ENCODE results near the gene SMS. TPM values are rescaled to one million over a fixed set of nuclear protein-coding genes. Genes with fewer than 3 reads are reported as not detected.

The SMS gene
- total RNA-seq, 1 donor from 2014 or later = 172 TPM

- H3K9me3 Mint-ChIP-seq = peaks cover 17% of the 10 kb centered on the region
- no peak for TF ChIP-seq CTCF (IDR thresholded peaks at IDR 0.05; ENCODE audit: unreplicated experiment)
- H3K4me1 Mint-ChIP-seq = peaks cover 5% of the 10 kb centered on the region
- no peaks in the 10 kb centered on the region for H3K27me3 Mint-ChIP-seq (ENCODE audit: low read depth)
- no peak overlapping the region for H3K4me3 Mint-ChIP-seq
- H3K27ac Mint-ChIP-seq = no peak overlapping the region
- H3K36me3 Mint-ChIP-seq = peaks cover 2% of the 10 kb centered on the region
- no peak for DNase-seq (ENCODE audit: low spot score in 2 of 2, unreplicated experiment in 2 of 2)
These were observed 27.5 kb upstream of the SMS start for GRCh38 chrX:21912989-21913388.

GRCh38 chrX:21926116-21926515 is 14.4 kb upstream of the SMS start:
- Mint-ChIP-seq H3K27ac (peak overlapping the region; percentile 93), H3K27me3 (ENCODE audit: low read depth) (no peaks in the 10 kb centered on the region), H3K9me3 (peaks cover 10% of the 10 kb centered on the region), H3K4me1 (peaks cover 14% of the 10 kb centered on the region), H3K36me3 (no peaks in the 10 kb centered on the region), H3K4me3 (peak overlapping the region; percentile 39)
- no peak for DNase-seq (ENCODE audit: low spot score in 2 of 2, unreplicated experiment in 2 of 2)
- no peak for TF ChIP-seq CTCF (IDR thresholded peaks at IDR 0.05; ENCODE audit: unreplicated experiment)

- no peak for TF ChIP-seq CTCF (IDR thresholded peaks at IDR 0.05; ENCODE audit: unreplicated experiment)
- peaks cover 17% of the 10 kb centered on the region for H3K4me1 Mint-ChIP-seq
- peaks cover 8% of the 10 kb centered on the region for H3K9me3 Mint-ChIP-seq
- DNase-seq (ENCODE audit: low spot score in 2 of 2, unreplicated experiment in 2 of 2) = no peak
- peak overlapping the region; percentile 24 for H3K4me3 Mint-ChIP-seq
- H3K36me3 Mint-ChIP-seq = no peaks in the 10 kb centered on the region
- H3K27ac Mint-ChIP-seq = peak overlapping the region; percentile 92
- H3K27me3 Mint-ChIP-seq (ENCODE audit: low read depth) = no peaks in the 10 kb centered on the region
These were observed 13.8 kb upstream of the SMS start for GRCh38 chrX:21926527-21927278.

GRCh38 chrX:21929209-21929608 is 11.3 kb upstream of the SMS start:
- Mint-ChIP-seq H3K27me3 (ENCODE audit: low read depth) (no peaks in the 10 kb centered on the region), H3K4me3 (no peak overlapping the region), H3K4me1 (peaks cover 26% of the 10 kb centered on the region), H3K9me3 (peaks cover 8% of the 10 kb centered on the region), H3K36me3 (no peaks in the 10 kb centered on the region), H3K27ac (no peak overlapping the region)
- no peak for TF ChIP-seq CTCF (IDR thresholded peaks at IDR 0.05; ENCODE audit: unreplicated experiment)
- DNase-seq (ENCODE audit: low spot score in 2 of 2, unreplicated experiment in 2 of 2) = no peak

- H3K4me3 Mint-ChIP-seq = no peak overlapping the region
These were observed 9.5 kb upstream of the SMS start for GRCh38 chrX:21930986-21931385.

More at GRCh38 chrX:21930986-21931385, 9.5 kb upstream of the SMS start:
- TF ChIP-seq CTCF (IDR thresholded peaks at IDR 0.05; ENCODE audit: unreplicated experiment) = no peak
- DNase-seq (ENCODE audit: low spot score in 2 of 2, unreplicated experiment in 2 of 2) = no peak
- Mint-ChIP-seq H3K27me3 (ENCODE audit: low read depth) (no peaks in the 10 kb centered on the region), H3K36me3 (no peaks in the 10 kb centered on the region), H3K9me3 (peaks cover 8% of the 10 kb centered on the region), H3K27ac (peak overlapping the region; percentile 79), H3K4me1 (peaks cover 25% of the 10 kb centered on the region)

Measured in mesothelial cell of epicardium (in vitro differentiated cells).